COLO668 (cell line): ENCODE data around the gene PTGES3.
A peak's percentile ranks its signal among the peaks of the same experiment; 100 is the strongest.

Source experiments
- DNase-seq: peaks from one replicate; lab custom pipeline; 2025; ENCODE audit not compliant: unreplicated experiment; lab: John Stamatoyannopoulos, UW

PTGES3 gene

DNA sequence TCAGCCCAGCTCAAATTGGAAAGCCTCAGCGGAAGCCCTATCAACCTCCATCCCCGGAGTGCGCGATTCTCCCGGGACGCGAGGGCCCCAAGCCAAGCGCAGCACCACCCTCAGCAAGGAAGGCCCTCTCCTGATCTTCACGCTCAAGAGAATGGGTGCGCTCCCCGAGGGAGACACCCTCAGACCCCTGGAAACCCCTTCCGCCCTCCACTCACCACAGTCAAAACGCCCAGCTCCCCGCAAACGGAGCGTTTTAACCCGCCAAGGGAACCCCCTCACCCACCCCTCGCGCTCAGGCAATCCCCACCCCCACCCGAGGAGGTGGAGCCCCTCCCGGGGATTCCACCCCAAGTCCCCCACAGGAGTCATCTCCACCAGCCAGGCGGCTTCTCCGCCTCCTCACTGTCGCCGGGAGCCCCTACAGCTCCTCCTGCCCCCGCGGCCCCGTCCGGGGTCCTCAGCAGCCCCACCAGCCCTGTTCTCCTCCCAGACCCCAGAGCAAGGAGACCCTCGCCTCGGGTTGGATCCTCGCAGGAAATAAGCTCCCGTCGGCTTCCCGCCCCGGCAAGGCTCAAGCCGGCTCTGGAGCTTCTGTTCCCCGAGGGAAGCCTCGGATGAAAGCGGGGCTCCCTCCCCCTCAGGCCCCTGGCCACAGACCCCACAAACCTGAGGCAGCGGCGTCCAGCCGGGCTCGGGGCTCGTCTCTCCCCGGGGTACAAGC, 58.5 kb downstream of the PTGES3 start:
- DNase-seq, result peak; percentile 18

- peak; percentile 41 for DNase-seq
Observed at GRCh38 chr12:56628671-56629458, 59.2 kb downstream of the PTGES3 start.

DNA sequence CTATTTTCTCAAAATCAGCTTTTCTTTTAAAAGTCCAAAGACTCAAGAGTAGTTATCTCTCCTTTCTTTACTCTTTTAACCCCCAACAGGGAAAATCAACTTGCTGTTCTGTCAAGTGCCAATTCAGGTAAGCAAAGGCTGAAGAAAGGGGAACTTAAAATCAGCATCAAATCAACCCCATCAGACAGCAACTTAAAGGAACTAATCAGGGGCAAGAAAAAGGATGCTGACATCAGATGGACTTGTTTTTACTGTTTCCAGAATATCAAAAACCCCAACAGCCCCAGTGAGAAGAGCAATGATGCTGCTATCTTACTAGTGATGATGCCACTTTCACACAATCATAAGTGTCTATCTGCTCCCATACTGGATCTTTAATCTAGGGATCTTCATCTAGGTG, 61.4 kb downstream of the PTGES3 start:
- DNase-seq, result no peak

GRCh38 chr12:56622535-56622934, 65.5 kb downstream of the PTGES3 start:
- DNase-seq, result no peak

DNA sequence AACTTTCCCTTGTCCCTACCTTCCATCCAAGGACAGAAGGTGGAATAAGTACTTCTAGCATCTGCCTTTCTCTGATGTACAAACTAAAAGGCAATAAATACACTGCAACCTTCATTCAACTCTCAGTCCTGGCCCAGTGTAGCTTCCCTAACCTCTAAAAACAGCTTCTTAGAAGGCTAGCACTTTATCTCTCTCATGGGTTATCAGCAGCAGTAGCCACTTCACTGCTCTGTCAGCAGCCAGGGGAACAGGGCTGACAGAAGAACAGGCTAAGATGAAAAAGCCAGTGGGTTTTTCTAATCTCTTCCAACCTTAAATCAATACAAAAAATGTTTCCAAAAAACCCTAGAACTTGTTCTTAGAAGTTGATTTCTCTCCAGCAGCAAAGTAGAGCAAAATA, 71.2 kb downstream of the PTGES3 start:
- no peak for DNase-seq

GRCh38 chr12:56616244-56616643, 71.8 kb downstream of the PTGES3 start:
- DNase-seq, result no peak

- no peak for DNase-seq
Observed at GRCh38 chr12:56614627-56615026, 73.5 kb downstream of the PTGES3 start.
